ENCODE results near the gene TTC31.
A peak's percentile ranks its signal among the peaks of the same experiment; 100 is the strongest.

Gene TTC31

DNA sequence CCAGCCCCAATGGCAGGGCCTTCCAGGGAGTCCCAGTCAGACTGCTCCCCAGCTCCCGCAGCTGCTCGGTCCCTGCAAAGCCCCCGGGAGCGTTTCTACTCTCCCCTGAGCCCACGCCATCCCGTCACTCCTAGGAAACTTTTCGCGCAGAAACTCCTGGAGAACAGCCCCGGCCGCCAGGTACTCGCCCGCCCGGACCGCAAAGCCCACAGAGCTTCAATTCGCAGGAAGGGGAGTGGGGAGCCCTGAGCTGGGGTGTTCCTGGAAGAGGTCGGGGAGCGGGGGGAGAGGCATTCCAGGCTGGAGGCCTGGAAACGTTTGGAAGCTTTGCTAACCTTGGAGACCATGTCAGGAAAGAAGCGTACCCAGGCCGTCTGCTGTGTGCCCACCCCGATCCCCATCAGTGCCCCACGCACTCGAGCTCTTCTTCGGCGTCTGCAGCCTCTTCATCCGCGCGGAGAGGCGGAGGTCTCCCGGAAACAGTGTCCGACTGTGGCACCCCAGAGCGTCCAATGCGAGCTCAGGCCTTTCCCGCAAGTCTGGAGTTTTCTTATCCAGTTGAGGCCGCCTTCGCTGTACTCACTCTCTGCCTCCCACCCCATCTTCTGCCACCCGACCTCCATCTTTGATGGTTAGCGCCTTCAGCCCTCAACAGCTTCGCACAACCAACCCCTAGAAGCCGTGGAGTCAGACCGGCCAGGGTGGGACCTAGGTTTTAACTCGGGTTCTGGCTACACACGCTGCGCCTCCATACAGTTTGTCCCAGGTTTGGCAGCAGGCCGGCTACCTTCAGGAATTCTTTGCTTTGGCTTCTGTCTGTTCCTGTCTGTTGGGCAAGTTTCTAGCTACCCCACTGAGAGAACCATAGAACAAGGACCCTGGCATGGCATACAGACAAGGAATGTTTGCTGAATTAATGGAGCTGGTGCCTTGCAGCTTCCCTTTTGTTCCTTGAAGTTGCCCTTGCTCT lies 20.9 kb downstream of the TTC31 start:
- no peak for DNase-seq (ENCODE audit: low read depth in 3 of 3)

DNA sequence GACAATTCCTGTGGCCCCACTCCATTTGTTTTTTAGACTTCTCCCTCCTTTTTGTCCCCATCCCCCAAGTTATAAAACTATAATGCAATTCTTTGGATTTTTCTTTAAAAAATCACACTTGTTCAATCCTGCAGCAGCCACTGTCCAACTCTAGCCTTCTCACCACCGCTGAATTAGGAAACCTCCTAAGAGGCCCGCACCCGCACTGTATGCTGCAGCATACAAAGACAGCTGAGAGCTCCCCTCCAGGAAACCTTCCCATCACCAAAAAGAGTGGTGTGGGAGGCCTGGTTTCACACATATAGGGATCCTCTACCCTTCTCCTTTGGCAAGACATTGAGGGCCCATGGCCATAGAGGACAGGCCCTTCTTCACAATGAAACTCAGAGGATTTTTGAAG lies 21.7 kb downstream of the TTC31 start:
- no peak for DNase-seq (ENCODE audit: low read depth in 3 of 3)

DNA sequence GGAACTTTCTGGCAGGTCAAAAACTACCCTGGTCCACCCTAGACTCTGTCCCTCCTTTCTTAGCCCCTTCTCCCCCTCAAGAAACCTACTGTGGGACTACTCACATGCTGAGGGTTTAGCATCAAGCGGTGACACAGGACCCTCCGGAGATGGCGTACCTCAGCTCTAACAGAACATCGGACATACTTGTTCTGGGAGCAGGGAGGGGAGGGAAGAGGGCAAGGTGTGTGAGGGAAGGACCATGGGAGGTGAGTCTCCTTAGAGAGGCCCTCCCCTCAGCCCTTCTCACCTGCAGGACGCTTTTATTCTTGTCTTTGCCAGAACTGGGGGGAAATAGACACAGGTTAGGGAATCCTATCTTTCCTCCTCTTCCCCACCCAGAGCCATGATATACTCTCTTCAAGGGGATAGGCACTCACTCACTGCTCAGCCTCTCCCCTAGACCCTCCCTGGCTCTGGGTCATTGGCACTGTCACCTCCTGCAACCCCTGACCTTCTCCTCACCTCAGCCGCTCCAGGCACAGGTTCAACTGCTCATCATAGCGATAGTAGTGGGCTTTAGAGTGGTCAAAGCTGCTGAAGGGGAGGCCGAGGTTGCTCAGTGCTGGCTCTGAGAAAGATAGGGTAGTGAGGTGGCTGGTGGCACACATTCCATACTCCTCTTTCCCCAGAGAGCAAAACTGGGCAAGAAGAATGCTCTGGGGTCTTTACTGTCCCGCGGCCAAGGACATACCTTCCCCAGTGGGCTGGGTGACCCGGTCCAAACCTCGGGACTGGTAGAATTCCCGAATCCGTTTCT lies 22.8 kb downstream of the TTC31 start:
- no peak for DNase-seq (ENCODE audit: low read depth in 3 of 3)

DNA sequence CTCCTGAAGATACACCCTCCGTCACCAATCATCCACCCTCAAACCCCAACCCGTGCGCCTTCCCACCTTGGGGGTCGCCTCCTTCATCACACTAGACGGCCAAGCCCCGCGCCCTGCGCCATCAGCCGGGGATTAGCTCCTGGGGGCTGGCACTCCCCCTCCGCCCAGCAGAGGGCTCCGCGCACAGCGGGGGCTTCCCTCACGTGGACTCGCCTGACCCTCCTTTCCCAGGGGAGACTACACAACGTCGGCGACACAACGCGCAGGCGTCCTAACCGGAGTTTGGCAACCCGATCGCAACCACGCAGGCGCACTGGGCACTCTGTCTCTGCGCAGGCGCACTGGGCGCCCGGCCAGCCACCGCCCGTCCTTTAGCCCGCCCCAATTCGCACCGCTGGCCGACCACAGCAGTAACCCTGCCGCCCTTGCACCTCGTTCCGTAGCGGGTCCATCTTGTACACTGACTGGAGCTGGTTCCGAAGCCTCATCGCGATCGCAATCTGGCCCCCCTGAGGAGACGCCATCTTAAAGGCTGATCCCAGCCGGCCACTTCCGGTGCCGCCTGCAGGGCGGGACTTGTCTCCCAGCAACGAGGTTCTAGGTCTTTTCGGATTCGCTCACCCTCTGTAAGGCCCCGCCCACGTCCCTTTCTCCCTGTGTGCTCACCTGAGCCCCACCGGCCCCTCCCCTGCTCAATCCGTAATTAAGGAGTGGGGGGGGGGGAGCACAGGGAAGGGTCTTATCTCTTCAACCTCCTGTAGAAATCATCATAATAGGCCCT lies 24.5 kb downstream of the TTC31 start, which contains the start of gene PCGF1:
TSS of gene PCGF1 (minus strand) at position 551 of the 781 bp plus-strand sequence. CDS start at position 524, 27 bp downstream.
- peak; percentile 98 for DNase-seq (ENCODE audit: low read depth in 3 of 3)

DNA sequence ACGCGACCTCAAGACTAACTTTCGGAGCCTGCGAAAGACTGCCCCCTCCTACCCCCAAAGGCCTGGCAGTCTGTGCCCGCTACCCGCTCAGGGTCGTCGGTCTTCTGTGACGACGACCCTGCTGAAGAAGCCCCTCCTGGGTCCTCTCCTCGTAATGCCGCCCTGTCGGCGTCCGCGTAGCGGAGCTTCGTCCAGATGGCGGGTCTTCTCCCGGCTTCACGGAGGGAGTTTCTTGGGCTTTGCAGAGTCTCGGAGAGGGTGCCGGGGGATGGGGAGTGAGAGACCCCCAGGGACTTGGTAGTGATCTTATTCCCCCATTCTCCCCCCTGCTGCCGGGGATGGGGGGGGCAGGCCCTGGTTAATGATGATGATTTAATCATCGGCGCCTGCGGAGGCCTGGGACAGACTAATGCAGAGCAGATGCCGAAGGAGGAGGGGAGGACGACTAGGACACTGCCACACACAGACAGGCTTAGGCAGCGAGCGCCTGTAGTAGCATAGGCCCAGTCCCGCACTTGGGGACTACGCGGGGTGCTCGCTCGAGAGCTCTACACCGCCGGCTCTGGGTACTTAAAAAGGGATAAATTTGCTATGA lies 25.1 kb downstream of the TTC31 start:
- DNase-seq (ENCODE audit: low read depth in 3 of 3) = no peak

DNA sequence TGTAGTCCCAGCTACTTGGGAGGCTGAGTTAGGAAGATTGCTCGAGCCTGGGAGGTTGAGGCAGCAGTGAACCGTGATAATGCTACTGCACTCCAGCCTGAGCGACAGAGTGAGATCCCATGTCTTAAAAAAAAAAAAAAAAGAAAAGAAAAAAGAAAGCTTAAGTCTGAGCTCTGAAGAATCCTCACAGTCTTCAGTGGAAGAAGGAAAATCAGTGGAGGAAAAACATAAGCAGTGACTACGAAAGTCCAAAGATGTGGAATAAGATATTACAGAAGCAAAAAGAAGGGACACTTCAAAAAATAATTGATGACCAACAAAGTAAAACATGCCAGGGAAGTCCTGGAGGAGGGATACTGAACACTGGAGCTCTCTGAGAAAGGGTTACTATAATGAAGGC lies 27.4 kb downstream of the TTC31 start:
- no peak for DNase-seq (ENCODE audit: low read depth in 3 of 3)

DNA sequence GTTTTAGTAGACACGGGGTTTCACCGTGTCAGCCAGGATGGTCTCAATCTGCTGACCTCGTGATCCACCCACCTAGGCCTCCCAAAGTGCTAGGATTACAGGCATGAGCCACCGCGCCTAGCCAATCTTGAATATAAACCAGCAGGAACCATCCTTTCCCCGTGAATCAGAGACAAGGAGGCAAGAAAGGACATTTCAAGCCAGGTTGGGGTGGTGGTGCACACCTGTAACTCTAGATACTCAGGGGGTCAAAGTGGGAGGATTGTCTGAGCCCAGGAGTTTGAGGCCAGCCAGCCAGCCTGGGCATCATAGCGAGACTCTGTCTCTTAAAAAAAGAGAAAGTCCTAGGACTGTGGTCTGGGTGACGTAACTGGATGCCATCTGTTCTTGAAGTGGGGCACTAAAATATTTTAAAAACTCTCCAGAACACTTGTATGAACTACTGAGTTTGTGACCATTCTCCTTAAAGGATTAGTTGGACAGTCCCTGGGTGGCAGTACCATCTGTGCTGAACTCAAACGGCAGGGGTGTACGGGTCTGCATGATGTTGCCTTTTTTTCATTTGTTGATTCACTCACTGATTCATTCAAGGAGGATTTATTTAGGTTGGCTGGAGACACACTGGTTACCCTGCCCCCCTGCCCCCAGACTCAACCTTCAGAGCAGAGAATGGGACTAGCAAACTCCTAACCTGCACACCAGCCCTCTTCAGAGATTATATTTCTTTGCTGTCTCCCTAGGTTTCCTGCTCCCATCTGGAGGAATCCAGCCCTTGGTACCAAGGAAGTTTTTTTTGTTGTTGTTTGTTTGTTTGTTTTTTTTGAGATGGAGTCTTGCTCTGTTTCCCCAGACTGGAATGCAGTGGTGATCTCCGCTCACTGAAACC lies 28.5 kb downstream of the TTC31 start:
- no peak for DNase-seq (ENCODE audit: low read depth in 3 of 3)

DNA sequence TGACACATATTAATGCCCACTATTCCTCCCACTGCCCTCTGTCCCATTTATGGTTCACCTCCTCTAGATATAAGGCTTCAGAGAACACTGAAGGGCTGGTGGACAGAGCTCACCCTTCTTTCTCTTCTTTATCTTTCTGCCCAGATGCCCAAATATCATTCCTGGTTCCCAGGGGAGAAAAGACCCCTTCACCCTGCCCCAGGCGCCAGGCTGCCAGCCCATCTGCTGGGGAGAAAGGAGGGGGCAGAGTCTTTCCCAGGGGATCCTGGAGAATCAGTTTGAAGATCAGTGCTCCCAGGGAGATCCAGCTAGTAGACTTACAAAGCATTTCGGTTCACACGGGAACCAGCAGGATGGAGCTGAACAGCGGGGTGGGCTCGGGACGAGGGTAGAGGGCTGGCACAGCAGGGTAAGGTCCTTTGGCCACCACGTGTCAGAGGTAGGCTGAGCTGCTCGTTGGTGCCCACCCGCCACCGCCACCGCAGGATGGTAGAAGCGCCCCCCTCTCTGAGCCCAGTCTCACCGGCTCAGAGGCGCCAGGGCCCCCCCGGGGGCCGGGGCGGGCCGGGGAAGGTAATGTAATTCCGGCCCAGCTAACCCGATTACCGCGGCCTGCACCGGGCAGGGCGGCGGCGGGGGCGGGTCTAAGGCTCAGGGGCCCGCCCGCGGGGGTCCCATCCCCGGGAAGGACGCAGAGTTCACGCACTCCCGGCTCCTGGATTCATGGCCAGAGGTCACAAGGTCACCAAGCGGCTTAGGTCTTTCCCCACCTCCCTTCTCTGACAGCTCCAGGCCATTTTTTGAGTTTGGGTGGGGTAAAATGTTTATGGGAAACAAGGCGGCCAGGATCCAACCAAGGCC lies 30.1 kb downstream of the TTC31 start:
- no peak for DNase-seq (ENCODE audit: low read depth in 3 of 3)

DNA sequence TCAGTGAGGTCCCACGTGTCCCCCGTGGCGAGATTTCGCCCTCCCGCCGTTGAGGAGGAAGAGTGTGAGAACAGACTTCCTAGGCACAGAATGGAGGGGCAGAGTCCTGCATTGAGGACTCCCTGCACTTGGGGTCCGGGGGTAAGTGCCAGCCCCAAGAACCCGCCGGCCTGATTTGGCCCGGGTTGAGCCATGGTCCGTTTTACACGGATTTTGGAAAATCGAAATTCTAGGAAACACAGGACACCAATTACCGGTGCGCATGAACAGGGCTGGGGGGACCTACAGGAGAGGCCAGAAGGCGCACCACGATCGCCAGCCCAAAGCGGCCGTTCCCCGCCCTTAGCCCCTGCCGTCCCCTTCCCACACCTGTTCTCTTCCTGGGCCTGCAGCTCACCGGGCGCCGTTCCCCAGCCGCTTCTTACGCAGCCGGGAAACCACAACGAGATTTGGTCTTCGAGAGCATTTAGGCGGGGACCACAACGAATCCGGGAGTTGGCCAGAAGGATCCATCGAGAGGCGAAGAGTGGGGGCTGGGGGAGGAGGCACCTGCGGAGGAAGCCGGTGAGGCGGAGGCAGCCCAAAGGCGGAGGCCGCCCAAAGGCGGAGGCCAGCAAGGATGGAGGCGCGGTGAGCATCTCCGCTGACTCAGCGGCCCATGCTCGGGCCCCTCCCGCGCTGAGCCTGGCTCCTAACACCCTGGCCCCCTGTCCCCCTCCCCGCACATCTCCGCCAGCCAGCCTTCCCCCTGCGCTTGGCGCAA lies 30.9 kb downstream of the TTC31 start:
- no peak for DNase-seq (ENCODE audit: low read depth in 3 of 3)

DNA sequence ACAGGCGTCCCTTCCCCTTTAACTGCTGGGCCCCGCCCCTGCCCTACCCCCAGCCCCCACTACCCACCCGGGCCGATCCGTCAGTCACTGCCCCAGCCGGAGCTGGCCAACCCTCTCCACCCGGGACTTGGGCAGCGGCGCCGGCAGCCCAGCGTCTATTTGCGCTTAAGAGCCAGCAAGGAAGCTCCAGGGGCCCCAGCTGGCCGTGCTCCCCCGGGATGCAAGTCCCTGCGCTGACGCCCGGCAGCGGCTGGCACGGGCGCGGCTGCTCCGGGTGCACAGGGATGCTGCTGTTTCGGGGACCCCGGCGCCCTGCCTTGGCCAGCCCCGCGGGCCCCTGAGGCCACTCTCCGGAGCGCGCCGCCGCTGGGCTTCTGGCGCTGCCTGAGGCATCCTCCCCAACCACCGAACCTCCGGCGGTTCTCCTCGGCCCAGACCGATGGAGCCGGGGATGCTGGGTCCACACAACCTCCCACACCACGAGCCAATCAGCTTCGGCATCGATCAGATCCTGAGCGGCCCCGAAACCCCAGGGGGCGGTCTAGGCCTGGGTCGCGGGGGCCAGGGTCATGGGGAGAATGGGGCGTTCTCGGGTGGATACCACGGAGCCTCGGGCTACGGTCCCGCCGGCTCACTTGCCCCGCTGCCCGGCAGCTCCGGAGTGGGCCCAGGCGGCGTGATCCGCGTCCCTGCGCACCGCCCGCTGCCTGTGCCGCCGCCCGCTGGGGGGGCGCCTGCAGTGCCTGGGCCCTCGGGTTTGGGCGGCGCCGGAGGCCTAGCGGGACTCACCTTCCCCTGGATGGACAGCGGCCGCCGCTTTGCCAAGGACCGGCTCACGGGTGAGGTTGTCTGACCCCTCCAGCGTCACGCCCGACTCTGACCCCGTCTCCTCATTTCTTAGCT lies 31.7 kb downstream of the TTC31 start, which contains the start of gene TLX2:
TSS of gene TLX2 (plus strand) at position 83 of the 903 bp plus-strand sequence. CDS start at position 440, 357 bp downstream.
- DNase-seq (ENCODE audit: low read depth in 3 of 3) = no peak

DNA sequence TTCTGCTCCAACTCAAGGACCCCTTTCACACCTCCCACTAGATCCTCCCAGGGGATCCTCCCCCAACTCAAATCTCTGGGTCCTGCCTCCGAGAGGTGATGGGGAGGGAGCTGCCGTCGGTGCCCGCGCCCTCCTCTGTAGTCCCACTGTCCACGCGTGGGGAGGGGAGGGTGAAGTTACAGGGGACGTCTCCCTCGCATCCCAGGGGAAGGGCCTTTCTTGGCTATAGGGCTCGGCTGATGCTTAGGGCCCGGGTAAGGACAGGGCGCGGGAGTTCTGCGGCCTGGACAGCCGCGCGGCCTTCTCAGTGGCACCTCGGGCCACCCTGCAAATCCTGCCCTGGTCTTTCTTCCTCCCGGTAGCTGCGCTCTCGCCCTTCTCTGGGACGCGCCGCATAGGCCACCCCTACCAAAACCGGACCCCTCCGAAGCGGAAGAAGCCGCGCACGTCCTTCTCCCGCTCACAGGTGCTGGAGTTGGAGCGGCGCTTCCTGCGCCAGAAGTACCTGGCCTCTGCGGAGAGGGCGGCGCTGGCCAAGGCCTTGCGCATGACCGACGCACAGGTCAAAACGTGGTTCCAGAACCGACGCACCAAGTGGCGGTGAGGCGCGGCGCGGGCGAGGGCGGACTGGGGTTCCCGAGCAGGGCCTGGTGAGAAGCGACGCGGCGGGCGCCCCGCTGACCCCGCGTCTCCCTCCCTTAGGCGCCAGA lies 32.5 kb downstream of the TTC31 start:
- no peak for DNase-seq (ENCODE audit: low read depth in 3 of 3)

DNA sequence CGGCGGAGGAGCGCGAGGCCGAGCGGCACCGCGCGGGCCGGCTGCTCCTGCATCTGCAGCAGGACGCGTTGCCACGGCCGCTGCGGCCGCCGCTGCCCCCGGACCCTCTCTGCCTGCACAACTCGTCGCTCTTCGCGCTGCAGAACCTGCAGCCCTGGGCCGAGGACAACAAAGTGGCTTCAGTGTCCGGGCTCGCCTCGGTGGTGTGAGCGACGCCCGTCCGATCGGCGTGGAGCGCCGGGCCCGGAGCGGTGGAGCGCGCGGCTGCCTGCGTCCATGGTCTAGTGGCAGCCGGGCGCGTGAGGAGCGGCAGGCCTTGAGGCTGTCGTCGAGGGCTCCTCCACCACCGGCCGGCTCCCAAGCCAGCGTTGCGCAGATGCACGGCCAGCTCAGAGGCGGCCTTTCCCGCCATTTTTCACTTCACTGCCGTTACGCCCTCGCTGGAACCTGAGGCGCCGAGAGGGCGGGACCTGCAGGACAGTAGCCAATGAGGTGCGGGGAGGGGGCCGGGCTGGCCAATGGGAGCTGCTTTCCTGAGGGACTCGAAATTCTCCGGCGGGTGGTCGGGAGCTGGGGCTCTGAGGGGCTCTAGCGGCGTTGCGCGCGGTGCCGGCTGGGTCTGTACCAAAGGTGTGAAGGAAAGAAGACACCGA lies 33.2 kb downstream of the TTC31 start:
- peak in 2 of 3 experiments; percentile 51 to 70 for DNase-seq (ENCODE audit: low read depth in 3 of 3)

DNA sequence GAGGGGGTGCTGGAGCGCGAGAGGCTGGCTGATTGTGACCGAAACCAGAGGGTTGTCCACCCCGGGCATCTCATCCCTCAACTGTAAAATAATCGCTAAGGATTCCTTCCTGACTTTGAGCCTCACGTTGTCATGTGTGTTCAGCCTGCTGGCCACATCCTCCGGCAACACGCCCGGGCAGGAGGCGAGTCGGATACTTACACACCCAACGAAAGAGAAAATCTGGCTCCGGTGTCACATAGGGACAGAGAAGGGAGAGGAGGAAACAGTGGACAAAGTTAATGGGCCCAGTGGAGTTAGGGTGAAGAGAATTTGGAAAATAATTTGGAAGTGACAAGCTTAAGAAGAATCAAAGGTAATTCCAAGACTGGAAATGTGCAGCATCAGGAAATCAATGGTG lies 33.8 kb downstream of the TTC31 start:
- no peak for DNase-seq (ENCODE audit: low read depth in 3 of 3)

DNA sequence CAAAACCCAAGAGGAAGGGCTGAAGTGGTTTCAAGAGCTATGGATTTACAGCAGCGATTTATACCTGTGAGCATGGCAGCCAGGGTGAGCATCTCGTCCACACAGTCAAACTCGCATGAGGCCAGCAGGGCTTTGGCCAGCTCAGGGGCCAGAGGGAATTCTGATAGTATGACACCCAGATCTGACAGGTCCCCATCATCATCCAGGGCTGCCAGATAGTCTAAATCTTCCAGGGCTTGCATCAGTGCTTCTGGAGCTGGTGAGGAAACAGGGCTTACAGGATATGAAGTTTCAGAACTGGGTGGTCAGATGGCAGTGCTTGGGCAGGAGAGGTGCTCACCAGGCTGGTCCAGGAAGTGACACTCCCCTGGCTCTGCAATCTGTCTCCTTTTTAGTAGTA lies 39.6 kb downstream of the TTC31 start:
- DNase-seq (ENCODE audit: low read depth in 3 of 3) = no peak

DNA sequence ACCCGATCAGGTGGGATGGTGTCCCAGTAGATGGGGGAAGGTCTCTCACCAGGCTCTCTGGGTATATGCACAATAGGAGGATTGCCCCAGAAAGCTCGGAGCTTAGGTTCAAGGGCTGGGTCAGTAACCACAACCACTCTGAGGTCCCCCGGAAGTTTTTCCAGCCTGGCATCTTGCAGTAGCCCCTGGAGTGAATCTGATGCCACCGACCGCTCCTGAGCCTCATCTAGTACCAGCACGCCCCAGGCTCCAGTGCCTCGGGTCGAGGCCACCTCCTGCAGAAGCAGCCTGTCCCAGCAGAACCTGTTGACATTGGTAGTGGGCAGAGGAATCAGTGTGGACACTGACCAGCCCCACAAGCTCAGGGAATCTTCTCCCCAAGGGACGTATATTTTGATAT lies 41.1 kb downstream of the TTC31 start:
- DNase-seq (ENCODE audit: low read depth in 3 of 3) = no peak

DNA sequence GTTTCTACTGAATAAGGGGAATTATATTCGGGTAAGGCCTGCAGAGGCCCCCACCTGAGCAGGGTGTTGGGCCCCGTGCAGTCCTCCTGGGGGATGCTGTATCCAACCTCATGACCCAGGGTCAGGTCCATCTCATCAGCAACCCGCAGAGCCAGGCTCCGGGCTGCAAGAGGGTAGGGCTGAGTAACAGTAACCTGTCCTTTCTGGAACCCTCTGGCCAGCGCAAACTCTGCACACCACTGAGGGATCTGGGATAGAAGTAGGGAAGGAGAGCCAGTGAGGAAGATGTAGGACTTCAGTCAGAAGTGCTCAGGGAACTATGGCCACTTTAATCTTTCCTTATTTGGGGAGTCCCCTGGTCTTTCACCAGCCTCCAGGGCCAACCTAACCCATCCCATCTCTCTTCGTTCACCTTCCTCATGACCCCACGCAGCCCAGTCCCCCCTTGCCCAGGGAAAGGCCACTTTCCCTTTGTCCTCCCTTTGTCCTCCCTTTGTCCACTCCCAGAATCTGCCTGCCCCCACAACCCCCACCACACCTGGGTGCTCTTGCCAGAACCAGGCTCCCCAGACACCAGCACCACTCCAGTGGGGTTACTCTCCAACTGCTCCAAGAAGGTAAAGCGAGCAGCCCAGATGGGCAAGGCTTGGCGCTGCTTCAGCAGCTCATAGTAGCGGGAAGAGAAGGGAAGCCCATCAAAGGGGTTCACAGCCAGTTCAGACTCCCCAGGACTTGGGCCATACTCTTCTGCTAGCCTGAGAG lies 42.3 kb downstream of the TTC31 start:
- no peak for DNase-seq (ENCODE audit: low read depth in 3 of 3)

Data from stimulated activated CD4-positive, alpha-beta T cell treated with anti-CD3 and anti-CD28 coated beads, TNF-alpha, amount 100 ng/mL, for 4 hours (primary cell).